GM20431 (cell line): ENCODE data around the gene FAM170A.

ENCODE experiments used
- in situ Hi-C: fragments of 300-500 bp; cut with MseI, MboI; formaldehyde crosslinking; loops from one replicate; pipeline ENCODE4 v1.15.0; 2020; ENCODE audit warnings: low sequenced_read_pairs; ENCODE audit not compliant: unreplicated experiment

Gene FAM170A, protein sequence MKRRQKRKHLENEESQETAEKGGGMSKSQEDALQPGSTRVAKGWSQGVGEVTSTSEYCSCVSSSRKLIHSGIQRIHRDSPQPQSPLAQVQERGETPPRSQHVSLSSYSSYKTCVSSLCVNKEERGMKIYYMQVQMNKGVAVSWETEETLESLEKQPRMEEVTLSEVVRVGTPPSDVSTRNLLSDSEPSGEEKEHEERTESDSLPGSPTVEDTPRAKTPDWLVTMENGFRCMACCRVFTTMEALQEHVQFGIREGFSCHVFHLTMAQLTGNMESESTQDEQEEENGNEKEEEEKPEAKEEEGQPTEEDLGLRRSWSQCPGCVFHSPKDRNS

DNA sequence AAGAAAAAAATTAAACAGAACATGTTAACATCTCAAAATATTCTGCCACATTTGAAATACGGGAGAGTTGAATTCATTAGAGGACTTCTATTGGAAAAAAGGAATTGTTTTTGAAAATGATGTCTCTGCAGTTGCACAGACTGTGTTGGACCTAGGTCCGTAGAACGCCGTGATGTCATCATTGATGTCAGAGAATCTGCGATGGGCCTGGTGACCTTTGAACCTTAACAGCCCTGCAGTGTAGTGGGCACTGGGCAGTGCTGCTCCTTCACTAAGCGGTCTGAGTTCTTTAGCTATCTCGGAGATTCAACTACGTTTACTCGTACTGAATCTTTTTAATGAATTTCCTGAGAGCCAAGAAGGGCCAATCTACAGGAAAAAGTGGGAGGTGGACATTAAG lies at the start of gene FAM170A:
FAM170A (plus strand) TSS at position 220 of the 400 bp plus-strand sequence. CDS start 211 bp downstream, outside the sequence.
- in situ Hi-C loops = no loop called here

DNA sequence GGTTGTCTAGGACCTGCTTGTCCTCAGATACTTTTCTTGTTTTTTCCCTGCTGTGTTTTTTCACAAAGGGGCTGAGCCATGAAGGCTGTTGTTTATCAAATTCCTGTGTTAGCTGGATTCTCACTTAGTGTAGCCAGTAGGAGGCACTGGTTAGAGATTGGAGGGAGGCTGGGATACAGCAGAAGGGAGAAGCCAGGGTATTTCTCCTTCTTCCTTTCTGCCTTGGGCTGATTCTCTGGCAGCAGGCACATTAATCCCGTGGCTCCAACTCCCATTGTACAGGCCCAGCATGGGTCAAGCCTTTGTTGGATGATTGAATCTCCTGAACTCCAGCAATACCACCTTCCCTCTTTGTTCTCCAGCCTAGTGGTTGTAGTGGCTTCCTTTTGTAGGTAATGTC lies 46.4 kb upstream of the FAM170A start:
- in situ Hi-C loops = no loop called here

DNA sequence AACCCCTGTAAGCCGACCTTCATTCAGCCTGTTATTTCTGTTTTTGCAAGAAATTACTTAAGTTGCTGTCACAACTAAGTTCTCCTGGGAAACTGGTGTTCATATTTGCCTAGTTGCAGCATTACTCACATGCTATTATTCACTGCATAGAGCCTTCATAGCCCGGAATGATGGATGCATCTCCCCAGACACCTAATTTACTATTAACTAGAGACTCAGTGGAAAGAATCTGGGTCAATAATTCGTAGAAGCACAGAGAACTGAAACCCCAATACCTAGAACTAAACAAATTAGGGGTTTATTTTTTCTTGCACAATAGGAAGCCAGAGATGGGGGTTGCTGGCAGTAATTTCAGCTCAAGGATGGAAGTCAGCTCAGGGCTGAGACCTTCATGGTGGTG lies 45.7 kb upstream of the FAM170A start:
- in situ Hi-C loops = no loop called here

DNA sequence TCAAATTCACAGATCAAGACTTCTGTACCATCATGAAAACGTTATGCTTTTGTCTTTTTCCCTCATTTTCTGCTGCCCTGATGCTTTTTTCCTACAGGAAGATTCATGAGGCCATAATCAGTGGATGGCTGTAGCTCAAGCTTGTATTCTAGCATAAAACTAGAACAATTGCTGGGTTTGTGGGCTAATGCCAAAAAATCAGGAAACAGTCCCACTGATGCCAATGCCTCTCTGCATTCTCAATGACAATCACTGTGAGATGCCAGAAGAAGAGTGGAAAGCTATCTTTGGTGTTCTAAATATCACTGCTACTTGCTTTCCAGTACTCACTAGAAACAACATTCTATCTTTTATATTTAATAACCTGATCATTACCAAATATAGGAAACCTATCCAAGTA lies 33.3 kb upstream of the FAM170A start:
- in situ Hi-C loops = no loop called here

DNA sequence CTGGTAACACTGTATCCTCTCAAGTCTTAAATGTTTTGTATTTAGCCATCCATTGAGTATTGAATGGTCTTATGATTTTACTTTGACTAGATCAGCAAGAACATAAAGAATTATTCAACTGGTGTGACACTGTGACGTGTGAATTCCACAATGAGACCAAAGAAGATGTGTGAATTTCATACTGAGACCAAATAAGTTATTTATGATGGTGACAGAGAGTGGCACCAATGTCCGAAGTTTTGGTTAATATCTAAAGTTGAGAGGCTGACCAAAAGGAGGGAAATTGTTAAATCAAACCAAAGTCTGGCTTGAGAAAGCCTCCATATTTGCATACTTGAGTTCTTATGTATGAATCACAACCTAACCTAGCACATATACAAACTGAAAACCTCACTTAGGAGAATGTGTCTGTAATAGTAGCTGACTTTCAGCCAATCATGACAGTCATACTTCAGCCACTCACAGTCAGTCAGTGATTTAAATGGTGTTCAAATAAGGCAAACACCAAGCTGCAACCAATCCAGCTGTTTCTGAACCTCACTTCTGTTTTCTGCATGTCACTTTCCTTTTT lies 31.5 kb upstream of the FAM170A start:
- in situ Hi-C loops = no loop called here

DNA sequence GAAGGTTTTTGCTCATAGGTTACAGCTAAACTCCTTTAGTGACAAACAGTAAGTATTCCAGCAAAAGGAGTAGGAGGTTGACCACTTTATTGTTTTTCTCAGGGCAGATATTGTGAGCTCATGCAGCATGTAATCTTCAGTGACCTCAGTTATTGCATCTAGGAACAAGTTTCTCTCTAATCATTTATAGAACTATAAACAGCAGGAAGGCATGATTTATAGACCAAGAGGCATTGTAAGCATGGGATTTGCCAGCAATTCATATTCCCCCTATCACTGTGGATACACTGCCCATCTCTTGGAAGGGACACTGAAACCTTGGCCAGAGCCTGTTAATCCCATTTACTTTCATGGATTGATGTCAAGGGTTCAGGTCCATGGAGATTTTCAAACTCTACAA lies 15.4 kb upstream of the FAM170A start:
- in situ Hi-C loops = no loop called here

DNA sequence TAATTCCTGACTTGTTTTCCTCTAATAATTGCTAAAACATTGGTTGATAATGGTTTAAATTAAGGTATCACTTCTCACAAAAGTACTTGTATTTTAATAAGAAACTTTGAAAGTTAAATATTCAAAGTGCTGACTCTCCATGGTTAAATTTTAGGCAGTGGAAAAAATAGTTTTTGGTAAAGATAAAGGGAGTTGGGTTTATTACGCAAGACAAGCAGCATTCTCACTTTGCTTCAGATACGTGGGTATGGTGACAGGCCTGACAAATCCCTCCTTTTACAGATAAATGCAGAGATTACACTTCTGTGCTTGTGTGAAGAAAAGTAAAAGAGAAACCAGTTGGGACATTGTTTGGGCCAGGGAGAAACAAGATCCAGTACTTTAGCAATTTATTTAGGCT lies 14.5 kb upstream of the FAM170A start:
- in situ Hi-C loops = no loop called here

DNA sequence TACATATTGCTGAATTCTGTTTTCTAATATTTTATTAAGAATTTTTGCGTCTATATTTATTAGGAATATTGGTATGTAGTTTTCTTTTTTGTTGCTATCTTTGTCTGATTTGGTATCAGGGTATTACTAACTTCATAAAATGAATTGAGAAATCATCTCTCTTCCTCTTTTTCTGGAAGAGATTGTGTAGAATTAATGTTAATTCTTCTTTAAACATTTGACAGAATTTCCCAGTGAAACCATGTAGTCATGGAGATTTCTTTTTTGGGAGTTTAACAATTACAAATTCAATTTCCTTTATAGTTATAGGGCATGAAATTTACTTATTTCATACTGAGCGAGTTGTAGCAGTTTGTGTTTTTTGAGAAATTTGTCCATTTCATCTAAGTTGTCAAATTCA lies 3.3 kb upstream of the FAM170A start:
- in situ Hi-C loops = no loop called here

DNA sequence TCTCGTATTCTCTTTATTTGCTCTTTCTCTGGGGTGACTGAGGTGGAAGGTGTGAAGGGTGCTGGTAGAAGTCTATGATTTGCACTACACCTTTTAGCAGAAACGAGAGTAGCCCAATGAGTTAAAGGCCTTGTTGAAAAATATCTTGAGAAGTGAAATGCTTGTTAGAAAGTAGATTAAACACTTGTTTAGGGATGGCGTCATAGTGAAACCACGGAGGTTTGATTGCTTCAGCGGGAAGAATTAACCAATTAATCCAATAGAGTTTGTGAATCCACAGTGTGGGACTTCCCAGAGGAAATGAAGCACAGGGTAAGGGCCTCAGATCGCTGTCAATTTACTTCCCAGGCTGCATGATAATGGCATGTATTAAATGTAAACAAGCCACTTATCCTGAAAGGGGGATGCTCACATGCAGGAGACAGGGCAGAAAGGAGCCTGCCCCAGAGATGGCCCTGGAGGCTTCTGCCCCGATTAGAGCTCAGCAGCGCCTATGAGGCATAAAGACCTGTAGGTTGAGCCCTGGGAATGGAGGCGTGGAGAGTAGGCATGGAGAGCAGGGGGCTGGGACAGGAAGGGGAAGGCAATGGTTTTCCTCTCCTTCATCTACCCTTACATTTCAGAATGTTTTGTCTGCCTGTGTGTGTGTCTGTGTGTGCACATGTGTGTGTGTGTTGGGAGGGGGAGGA lies 1.5 kb downstream of the FAM170A start:
- in situ Hi-C loops = no loop called here

DNA sequence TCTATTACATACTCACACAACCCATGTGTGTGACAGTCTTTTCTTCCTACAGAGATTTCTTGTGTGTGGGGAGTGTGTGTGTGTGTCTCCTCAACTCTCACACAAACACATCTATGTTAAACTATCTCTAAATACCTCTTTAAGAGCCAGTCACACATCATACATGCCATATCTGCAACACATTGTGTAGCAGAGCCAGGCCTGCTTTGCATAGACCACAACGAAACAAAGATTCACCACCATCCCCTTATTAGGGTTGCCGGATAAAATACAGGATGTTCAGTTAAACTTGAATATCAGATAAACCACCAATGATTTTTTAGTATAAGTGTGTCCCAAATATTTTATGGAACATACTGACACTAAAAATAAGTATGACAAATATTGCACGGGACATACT lies 2.3 kb downstream of the FAM170A start:
- in situ Hi-C loops = no loop called here

DNA sequence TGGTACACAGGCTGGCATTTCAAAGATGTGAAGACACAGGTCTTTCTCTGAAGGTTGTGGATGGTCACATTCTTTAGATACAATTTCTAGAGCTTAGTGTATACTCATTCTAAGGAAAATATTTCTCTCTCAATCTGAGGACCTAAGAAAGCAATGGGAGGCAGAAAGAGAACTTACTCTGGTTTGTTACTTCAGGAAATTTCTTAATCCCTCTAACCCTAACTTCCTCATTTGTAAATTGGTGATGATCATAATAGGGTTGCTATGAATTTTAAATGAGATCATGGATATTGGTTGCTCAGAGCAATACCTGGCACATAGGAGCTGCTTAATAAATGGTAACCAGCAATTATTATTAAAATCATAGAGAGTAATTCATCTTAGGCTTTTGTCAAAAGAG lies 22.1 kb downstream of the FAM170A start:
- in situ Hi-C loops = no loop called here

DNA sequence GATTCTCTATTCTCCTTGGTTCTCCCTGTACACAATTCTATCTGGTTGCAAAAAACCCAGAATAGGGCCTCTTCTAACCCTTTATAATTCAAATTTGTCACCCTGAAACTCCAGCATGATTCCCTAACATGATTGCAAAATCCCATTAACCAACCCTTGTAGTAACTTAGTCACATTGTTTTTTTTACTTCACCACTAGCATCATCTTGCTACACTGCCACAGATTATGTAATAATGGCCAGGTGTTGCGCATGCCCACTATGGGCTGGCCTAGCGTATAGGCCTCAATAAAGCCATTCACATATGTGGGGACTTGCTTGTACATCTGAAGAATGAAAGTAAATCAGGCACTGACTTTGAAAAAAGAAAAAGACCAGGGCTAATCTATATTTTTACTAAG lies 25.7 kb downstream of the FAM170A start:
- in situ Hi-C loops = no loop called here

DNA sequence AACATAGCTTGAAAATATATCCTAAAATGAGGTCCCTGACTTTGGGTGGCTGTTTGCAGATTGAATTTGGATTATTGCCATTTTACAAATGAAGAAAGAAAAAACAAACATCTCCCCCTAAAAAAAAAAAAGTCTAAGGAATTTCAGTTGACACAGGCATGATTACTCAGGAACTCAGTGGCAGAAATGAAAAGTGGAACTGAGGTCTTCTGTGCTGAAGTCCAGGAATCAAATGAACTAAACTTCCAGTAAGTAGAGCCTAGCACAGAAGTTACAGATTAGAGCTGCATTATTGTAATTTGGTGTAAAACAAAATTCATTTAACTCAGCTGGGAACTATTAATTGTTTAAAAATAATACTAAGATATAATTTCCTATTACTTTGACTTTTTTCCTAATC lies 26.7 kb downstream of the FAM170A start:
- in situ Hi-C loops = no loop called here

DNA sequence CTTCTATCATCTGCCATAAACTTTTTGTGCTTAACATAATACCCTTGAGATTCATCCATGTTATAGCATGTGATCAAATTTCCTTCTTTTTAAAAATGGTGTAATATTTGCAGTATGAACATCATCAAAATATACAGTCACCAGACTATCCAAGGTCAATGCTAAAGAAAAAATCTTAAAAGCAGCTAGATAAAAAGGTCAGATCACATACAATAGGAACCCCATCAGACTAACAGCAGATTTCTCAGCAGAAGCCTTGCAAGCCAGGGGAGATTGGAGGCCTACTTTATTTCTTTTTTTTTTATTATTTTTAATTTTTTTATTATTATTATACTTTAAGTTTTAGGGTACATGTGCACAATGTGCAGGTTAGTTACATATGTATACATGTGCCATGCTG lies 37.2 kb downstream of the FAM170A start:
- in situ Hi-C loops = no loop called here

DNA sequence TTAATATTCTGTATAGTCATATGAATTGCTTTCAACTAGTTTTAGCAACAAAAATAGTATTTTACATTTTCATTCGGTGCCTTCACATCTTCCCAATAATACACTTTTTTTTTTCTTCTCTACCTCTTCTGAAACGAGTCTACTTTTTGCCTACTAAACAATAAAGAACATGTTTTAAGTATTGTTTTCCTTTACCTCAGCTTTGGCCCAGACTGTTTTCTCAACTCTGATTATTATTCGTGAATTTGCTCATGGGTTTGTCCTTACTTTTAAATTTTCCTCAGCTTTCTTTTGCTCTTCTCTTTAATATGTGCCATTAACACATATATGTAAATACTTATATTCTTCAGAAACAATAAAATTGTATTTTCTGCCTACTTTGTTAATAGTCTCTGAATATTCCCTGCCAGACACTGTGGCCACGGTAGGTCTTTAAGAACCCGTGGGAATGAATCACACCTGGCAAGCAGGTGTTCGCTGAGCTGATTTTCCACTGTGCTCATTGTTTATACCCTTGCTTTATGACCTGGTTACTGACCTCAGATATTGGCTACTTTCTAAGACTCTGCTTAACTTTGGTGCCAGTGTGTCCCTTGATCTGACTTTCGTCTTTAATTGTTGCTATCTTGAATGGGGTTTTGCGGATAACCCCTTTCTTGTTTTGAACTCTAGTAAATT lies 49.1 kb downstream of the FAM170A start:
- in situ Hi-C loops = no loop called here

DNA sequence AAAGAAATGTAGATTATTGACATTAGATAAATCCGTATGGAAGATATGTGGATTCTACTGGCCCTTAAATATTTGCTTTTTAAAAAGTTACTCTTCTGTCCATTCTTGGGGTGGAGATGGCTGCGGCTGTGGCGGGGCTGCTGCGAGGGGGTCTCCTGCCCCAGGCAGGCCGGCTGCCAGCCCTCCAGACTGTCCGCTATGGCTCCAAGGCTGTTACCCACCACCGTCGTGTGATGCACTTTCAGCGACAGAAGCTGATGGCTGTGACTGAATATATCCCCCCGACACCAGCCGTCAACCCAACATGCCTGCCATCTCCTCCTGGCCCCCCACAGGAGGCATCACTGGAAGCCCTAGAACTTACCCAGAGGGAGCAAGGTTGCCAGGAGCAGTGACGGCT lies 50.7 kb downstream of the FAM170A start:
- in situ Hi-C loops = no loop called here

DNA sequence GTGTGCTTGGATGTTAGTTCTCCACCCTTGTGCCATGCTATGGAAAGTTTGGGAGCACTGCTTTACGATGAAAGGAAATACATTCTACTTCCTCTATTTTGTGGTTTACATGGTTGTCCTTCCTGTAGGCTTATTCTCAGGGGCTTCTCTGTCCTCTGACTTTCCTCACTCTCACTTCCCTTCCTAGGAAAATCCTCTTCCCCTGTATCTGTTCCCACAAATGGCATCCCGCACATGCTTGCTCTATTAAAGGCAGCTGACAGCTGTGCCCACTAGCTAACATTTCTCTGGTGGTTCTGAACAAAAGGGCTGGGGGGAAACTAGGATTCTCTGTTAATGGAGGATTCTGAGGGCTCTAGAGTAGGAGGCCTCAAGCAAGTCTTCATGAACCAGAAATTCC lies 52.4 kb downstream of the FAM170A start:
- in situ Hi-C loops = no loop called here

DNA sequence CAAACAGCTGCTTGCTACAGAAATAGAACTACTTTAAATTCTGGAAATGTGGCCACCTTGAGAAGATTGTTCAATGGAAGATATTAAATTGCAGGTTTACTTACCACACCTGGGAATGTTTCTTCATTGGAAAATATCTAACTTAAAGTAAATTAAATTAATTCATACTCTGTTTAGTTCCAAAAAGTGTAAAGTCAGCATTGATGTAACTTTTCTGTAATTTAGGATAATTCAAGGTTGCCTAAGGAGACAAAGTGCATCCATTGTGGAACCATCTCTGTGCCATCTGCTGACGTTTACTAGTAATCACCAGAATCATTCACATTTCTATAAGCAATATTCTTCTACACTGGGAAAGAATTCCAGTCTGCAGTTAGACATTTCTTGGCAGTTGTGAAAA lies 53.0 kb downstream of the FAM170A start:
- in situ Hi-C loops = no loop called here
